ENCODE data around the gene PMIS2. TPM values are rescaled to one million over a fixed set of nuclear protein-coding genes. Genes with fewer than 3 reads are reported as not detected.
"Not testable (repeated sequence)": the region's sequence is repeated elsewhere in the genome, so short reads cannot be mapped to it uniquely, and the experiment has no call there.

Gene PMIS2
- total RNA-seq, 1 experiment from 2014 or later, result not detected

DNA sequence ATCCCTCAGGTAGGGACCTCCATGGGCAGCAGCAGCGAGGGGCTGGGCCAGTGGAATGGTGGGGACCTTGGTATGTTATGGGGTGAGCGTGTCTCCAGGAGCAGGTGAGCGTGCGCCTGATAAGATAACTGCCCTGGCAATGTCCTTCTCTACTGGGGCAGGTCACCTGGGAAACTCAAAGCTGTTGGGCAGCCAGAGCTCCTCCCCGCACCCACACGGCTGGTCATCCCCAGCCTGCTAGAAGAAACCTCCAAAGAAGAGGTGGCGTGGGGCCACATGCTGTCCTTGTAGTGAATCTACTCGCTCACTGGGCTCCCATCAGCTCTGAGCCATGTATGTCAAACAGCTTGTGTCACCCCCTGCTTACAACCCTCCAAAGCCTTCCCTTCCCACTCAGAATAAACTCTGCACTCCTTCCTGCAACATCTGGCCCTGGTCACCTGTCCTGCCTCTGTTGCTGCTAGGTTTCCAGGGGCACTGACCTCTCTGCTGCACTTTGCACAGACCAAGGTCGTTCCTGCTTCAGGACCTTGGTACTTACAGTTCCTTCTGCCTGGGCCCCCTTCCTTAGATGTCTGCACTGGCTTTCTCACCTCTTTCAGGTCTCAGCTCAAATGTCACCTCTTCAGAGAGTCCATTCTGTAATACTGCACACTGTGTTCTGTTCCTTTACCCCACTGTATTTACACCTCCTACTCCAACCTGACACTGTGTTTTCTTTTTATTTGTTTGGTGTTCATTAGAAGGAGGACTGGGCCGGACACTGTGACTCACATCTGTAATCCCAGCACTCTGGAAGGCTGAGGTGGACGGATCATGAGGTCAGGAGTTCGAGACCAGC lies 20.7 kb upstream of the PMIS2 start:
- Histone ChIP-seq H3K4me3 (no peak overlapping the region), H3K27me3 (peaks cover 6% of the 10 kb centered on the region), H3K36me3 (no peaks in the 10 kb centered on the region), H3K9me3 (no peaks in the 10 kb centered on the region)
- no peak for DNase-seq

DNA sequence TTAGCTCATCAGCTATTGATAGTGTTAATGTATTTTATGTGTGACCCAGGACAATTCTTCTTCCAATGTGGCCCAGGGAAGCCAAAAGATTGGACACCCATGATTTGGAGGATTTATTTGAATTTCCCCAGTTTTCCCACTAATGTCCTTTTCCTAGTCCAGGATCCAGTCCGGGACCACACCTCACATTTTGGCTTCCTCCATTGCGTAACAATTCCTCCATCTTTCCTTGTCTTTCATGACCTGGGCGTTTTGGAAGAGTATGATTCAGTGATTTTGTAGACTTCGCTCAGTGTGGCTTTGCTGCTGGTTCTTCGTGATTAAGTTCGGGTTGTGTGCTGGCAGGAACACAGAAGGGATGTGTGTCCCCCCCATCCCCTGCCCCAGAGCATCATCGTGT lies 19.2 kb upstream of the PMIS2 start:
- DNase-seq, result no peak
- H3K9me3 ChIP-seq, result no peaks in the 10 kb centered on the region
- no peaks in the 10 kb centered on the region for H3K36me3 ChIP-seq
- H3K4me3 ChIP-seq, result no peak overlapping the region
- H3K27me3 ChIP-seq, result peaks cover 9% of the 10 kb centered on the region

DNA sequence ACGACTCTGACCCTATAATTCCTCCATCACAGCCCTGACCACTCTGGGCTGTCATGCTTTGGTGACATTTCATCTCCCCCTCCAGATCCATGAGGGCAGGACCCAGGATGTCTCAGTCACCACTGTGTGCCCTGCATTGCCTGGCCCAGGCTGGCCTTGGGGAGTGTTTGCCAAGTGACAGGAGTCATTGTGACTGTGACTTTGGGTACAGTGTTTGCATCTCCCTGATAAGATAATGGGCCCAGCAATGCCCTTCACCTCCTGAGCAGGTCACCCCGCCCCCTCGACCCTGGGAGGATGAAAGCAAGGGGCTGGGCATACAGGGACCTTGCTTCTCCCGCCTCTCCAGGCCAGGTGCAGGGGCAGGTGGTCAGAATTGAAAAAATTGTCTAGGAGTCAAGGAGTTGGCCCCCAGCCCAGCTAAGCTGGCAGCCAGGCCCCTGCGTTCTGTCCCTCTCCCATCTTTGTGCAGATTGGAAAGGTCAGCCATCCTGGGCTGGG lies 16.6 kb upstream of the PMIS2 start:
- Histone ChIP-seq H3K9me3 (no peaks in the 10 kb centered on the region), H3K27me3 (peaks cover 9% of the 10 kb centered on the region; the same call in 1 of the 2 replicates), H3K4me3 (no peak overlapping the region), H3K36me3 (no peaks in the 10 kb centered on the region)
- no peak for DNase-seq

DNA sequence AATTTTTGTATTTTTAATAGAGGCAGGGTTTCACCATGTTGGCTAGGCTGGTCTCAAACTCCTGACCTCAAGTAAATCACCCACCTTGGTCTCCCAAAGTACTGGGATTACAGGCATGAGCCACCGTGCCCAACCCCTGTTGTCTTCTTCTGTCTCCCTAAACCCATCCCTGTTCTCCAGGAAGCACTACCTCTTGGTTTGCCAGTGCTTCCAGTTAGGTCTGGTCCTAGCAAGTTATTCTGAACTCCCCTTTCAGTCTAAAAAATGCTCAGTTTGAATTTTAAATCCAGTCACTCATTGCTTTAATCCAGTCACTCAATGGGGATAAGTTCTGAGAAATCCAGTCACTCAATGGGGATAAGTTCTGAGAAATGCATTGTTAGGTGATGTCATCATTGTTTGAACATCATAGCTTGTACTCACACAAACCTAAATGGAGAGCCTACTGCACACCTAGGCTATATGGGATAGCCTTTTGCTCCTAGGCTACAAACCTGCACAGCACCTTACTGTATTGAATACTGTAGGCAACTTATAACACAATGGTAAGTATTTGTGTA lies 14.5 kb upstream of the PMIS2 start:
- no peak for DNase-seq
- H3K9me3 ChIP-seq, result peaks cover 14% of the 10 kb centered on the region
- no peaks in the 10 kb centered on the region for H3K36me3 ChIP-seq
- H3K4me3 ChIP-seq, result no peak overlapping the region
- peaks cover 8% of the 10 kb centered on the region; the same call in 1 of the 2 replicates for H3K27me3 ChIP-seq

DNA sequence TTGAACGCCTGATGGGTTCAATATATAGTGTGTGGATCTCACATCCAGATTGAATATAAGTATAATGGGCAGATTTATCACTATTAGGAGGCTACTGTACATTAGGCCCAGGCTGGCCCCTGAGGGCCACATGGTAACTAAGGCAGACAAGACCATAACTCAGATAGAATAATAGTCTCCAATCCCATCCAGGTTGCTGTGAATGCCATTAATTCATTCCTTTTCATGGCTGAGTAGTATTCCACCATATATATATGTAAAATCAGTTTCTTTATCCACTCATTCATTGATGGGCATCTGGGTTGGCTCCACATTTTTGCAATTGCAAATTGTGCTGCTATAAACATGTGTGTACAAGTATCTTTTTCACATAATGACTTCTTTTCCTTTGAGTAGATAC lies 8.1 kb upstream of the PMIS2 start:
- peaks cover 5% of the 10 kb centered on the region; the same call in 1 of the 2 replicates for H3K27me3 ChIP-seq
- no peak overlapping the region for H3K4me3 ChIP-seq
- H3K36me3 ChIP-seq, result no peaks in the 10 kb centered on the region
- DNase-seq, result no peak
- H3K9me3 ChIP-seq, result peaks cover 18% of the 10 kb centered on the region

DNA sequence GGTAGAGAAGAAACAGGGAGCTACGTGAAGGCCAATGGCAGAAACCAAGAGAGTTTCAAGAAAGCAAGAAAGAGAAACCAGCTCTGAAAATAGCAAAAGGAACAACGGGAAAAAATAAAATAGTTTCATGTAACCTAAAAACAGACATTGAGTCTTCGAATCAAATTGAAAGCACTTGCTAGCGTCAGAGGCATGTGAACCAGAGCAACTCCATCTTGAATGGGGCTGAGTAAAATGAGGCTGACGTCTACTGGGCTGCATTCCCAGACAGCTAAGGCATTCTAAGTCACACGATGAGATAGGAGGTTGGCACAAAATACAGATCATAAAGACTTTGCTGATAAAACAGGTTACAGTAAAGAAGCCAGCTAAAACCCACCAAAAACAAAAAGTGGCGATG lies 7.3 kb upstream of the PMIS2 start:
- H3K4me3 ChIP-seq, result no peak overlapping the region
- no peak for DNase-seq

DNA sequence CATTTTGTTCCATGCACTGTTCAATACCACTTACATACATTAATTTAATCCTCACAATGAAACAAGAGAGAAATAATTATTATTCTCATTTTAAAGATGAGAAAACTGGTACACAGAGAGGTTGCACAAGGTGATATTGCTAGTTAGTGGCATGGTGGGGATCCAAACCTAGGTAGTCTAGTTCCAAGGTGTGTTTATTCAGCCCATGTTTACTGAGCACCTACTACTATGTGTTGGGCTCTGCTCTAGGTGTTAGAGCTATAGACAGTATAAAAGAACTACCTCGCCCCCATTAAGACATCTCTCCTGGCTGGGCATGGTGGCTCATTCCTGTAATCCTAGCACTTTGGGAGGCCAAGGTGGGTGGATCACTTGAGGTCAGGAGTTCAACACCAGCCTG lies 3.2 kb upstream of the PMIS2 start:
- Histone ChIP-seq H3K9me3 (peaks cover 5% of the 10 kb centered on the region), H3K36me3 (no peaks in the 10 kb centered on the region), H3K27me3 (peaks cover 20% of the 10 kb centered on the region), H3K4me3 (no peak overlapping the region)
- no peak for DNase-seq

More for the DNA sequence above, 7.3 kb upstream of the PMIS2 start:
- Histone ChIP-seq H3K36me3 (no peaks in the 10 kb centered on the region), H3K27me3 (peaks cover 10% of the 10 kb centered on the region), H3K9me3 (peaks cover 18% of the 10 kb centered on the region)

DNA sequence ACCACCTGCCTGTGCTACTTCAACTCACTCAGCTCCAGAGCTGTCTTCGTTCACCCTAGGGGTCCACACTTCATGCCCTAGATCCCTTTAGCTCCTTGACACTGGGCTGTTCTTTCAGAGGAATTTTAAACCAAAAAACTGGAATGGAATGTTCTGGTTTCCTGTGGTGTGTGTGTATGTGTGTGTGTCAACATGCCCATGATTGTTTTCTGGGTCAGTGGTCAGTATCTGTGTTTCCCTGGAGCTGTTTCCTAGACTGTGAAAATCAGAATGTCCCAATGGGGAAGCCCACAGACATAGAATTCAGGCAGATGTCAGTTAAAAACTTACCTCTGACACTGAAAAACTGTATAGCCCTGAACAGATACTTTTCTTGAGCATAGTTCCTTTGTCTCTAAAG lies 1.3 kb downstream of the PMIS2 start:
- Histone ChIP-seq H3K27me3 (peaks cover 20% of the 10 kb centered on the region), H3K36me3 (no peaks in the 10 kb centered on the region), H3K4me3 (no peak overlapping the region), H3K9me3 (peaks cover 5% of the 10 kb centered on the region)
- no peak for DNase-seq

DNA sequence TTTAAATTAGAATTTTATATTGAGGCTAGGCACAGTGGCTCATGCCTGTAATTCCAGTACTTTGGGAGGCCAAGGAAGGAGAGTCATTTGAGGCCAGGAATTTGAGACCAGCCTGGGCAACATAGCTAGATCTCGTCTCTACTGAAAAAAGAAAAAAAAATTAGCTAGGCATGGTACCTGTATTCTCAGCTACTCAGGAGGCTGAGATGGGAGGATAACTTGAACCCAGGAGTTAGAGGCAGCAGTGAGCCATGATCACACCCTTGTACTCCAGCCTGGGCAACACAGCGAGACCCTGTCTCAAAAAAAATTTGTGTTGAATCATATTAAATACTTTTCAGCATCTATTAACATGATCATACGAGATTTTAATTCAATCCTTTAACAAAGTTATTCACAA lies 4.9 kb downstream of the PMIS2 start:
- no peak for DNase-seq
- no peaks in the 10 kb centered on the region for H3K36me3 ChIP-seq
- peaks cover 3% of the 10 kb centered on the region for H3K9me3 ChIP-seq
- no peaks in the 10 kb centered on the region; the same call in none of the 2 replicates for H3K27me3 ChIP-seq
- H3K4me3 ChIP-seq, result no peak overlapping the region

DNA sequence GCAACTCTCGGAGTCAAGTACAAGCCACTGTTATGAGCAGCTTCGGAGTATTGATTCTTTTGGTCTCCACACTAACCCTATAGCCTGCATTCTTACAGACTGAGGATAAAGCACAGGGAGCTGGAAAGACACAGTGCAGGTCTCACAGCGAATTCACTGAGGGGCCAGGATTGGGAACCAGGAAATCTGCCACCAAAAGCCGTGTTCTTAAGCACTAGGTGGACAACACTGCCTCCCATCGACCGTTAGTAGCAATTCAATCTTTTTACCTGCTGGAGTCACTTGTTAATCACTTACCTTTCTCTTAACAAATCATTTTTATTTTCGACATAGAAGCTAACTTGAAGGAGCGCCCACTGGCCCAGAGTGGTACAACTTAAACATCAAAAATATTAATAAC lies 6.3 kb downstream of the PMIS2 start:
- no peaks in the 10 kb centered on the region; the same call in 1 of the 2 replicates for H3K27me3 ChIP-seq
- H3K4me3 ChIP-seq, result no peak overlapping the region
- peaks cover 2% of the 10 kb centered on the region; the same call in 1 of the 2 replicates for H3K9me3 ChIP-seq
- no peaks in the 10 kb centered on the region for H3K36me3 ChIP-seq
- DNase-seq, result no peak

DNA sequence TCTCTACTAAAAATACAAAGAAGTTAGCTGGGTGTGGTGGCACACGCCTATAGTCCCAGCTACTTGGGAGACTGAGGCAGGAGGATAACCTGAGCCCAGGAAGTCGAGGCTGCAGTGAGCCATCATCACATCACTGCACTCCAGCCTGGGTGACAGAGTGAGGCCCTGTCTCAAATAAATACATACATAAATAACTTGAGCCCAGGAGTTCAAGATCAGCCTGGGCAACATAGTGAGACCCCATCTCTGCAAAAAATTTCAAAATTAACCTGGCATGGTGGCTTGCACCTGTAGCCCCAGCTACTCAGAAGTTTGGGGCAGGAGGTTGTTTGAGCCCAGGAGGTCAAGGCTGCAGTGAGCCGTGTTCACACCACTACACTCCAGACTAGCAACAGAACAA lies 9.1 kb downstream of the PMIS2 start:
- not testable (repeated sequence) for H3K36me3 ChIP-seq, H3K27me3 ChIP-seq, H3K4me3 ChIP-seq, DNase-seq, H3K9me3 ChIP-seq

DNA sequence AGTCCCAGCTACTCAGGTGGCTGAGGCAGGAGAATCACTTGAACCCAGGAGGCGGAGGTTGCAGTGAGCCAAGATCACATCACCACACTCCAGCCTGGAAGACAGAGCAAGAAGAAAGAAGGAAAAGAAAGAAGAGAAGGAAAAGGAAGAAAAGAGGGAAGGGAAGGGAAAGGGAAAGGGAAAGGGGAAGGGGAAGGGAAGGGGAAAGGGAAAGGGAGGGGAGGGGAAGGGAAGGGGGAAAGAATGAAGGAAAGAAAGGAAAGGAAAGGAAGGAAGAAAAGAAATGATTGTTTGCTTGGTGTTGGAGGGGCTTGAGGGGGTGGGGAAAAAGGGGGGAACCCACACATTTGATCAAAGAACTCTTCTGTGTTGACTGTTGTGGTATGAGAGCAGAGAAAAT lies 10.0 kb downstream of the PMIS2 start:
- H3K4me3 ChIP-seq, result no peak overlapping the region
- DNase-seq, result no peak
- peaks cover 2% of the 10 kb centered on the region; the same call in 1 of the 2 replicates for H3K9me3 ChIP-seq

DNA sequence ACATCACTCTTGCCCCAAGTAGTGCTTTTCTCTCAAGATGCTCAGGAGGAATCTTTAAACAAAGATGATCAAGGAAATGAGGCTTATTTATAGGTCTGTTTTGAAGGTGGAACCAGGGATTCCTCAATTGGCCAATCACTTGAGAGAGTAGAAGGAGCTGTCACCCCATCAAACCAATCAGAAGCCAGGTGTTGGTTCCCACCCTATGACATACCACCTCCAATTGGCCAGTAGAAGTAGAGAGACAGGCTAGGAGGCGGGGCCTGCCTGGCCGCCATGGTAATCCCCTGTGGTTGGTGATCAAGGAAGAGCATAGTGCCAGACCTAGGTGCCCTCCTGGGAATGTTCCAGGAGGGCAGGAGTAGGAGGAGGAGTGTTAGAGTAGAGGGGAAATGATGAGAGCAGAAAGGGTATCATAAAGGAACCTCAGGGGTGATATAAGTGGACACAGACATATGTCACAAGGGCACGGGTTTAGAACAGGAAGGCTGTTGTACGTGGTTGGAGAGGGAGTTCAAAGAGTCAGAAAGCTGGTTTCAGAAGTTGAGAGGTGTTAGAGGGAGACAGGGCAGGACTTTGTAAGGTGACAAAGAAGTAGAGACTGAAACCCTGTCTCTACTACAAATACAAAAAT lies 10.5 kb downstream of the PMIS2 start:
- no peak for DNase-seq
- H3K9me3 ChIP-seq, result peaks cover 2% of the 10 kb centered on the region; the same call in 1 of the 2 replicates

More for the DNA sequence above, 10.0 kb downstream of the PMIS2 start:
- no peaks in the 10 kb centered on the region; the same call in 1 of the 2 replicates for H3K27me3 ChIP-seq
- H3K36me3 ChIP-seq, result no peaks in the 10 kb centered on the region

DNA sequence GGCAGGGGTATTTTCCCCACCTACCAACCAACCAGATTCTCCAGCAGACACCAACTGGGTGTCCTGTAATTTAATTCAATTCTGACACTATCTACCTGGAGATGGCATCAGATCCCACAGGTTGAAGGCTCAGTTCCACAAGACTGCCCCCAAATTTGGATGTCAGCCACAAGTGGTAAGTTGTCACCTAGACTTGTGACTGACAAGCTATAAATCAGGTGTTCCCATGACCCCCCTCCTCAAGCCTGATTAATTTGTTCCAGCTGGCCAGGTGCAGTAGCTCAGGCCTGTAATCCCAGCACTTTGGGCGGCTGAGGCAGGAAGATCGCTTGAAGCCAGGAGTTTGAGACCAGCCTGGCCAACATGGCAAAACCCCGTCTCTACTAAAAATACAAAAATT lies 16.0 kb downstream of the PMIS2 start:
- H3K9me3 ChIP-seq, result peaks cover 4% of the 10 kb centered on the region

More for the DNA sequence above, 10.5 kb downstream of the PMIS2 start:
- H3K27me3 ChIP-seq, result no peaks in the 10 kb centered on the region; the same call in 1 of the 2 replicates
- H3K36me3 ChIP-seq, result no peaks in the 10 kb centered on the region
- no peak overlapping the region for H3K4me3 ChIP-seq

DNA sequence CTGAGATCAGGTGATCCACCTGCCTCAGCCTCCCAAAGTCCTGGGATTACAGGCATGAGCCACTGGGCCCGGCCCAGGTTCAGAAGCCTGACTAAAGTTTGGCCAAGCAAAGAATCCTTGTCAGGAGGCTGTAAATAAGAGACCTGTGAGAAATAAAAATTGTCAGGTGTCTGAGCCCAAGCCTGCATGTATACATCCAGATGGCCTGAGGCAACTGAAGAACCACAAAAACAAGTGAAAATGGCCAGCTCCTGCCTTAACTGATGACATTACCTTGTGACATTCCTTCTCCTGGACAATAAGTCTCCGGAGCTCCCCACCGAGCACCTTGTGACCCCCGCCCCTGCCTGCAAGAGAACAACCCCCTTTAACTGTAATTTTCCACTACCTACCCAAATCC lies 18.5 kb downstream of the PMIS2 start:
- H3K27me3 ChIP-seq, DNase-seq: not testable (repeated sequence)
- peaks cover 19% of the 10 kb centered on the region for H3K9me3 ChIP-seq

More for the DNA sequence above, 16.0 kb downstream of the PMIS2 start:
- Histone ChIP-seq H3K27me3 (no peaks in the 10 kb centered on the region), H3K4me3 (no peak overlapping the region), H3K36me3 (no peaks in the 10 kb centered on the region)
- DNase-seq, result no peak

DNA sequence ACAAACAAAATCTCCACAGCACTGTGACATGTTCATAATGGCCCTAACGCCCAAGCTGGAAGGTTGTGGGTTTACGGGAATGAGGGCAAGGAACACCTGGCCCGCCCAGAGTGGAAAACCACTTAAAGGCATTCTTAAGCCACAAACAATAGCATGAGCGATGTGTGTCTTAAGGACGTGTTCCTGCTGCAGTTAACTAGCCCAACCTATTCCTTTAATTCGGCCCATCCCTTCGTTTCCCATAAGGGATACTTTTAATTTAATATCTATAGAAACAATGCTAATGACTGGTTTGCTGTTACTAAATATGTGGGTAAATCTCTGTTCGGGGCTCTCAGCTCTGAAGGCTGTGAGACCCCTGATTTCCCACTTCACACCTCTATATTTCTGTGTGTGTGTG lies 21.2 kb downstream of the PMIS2 start:
- not testable (repeated sequence) for H3K4me3 ChIP-seq

More for the DNA sequence above, 18.5 kb downstream of the PMIS2 start:
- H3K36me3 ChIP-seq, H3K4me3 ChIP-seq: not testable (repeated sequence)

DNA sequence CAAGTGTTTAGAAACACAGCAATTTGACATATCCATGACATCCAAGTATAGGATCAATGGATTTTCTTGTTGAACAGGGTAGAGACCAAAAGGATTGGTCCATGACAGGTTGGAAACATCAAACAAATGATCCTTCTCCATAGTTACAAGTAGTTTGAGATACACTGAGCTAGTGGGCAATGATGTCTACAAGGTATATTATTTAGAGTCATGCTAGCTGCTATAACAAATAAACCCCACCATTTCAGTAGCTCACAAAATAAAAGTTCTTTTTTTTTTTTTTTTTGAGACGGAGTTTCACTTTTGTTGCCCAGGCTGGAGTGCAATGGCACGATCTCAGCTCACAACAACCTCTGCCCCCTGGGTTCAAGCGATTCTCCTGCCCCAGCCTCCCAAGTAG lies 21.7 kb downstream of the PMIS2 start:
- H3K27me3 ChIP-seq, result no peaks in the 10 kb centered on the region
- no peak overlapping the region for H3K4me3 ChIP-seq
- no peak for DNase-seq
- H3K36me3 ChIP-seq, result no peaks in the 10 kb centered on the region
- H3K9me3 ChIP-seq, result peaks cover 19% of the 10 kb centered on the region

More for the DNA sequence above, 21.2 kb downstream of the PMIS2 start:
- H3K27me3 ChIP-seq, H3K36me3 ChIP-seq, DNase-seq: not testable (repeated sequence)
- H3K9me3 ChIP-seq, result peaks cover 19% of the 10 kb centered on the region
